ENCODE data around the gene CDYL.

CDYL gene

DNA sequence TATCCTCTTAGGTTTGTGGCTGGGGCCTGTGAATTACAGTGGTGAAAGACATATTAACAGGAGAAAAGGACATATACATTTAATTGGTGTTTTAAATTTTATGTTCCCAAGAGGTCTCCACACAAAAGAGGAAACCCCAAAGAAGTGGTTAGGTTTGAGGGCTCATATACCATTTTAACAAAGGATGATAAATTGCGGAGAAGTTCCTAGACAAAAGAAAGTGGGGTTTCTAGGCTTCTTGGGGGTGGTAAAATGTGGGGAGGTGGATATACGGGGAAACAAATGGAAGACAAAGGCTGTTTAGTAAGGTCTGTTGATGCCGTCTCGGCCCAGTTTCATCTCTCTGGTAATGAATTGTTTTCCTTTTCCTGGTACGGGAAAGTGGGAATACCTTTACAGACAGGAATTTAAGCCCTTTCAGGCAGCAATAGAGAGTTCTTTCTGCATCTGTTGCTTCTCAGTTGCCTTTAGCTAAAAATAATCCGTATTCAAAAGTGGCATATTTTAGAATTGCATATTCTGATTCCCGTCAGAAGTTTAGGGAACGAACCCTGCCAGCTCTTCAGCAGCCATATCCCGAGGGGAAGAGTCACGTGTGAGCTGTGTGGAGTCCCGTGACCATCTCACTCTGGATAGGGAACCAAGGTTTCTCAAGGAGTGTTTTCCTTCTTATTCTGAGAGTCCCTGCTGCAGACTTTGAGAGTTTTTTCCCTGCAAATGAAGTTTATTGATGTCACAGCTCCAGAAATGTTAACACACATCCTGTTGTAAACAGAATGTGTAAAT is 123.2 kb downstream of the CDYL start:
- no peak overlapping the region for H3K27ac ChIP-seq (ENCODE audit: low read depth, low read length)
- no peak overlapping the region for H3K4me3 ChIP-seq (ENCODE audit: low read length)
- no peaks in the 10 kb centered on the region for H3K27me3 ChIP-seq (ENCODE audit: control insufficient read depth, insufficient read depth, low read length)
- peaks cover 8% of the 10 kb centered on the region for H3K36me3 ChIP-seq (ENCODE audit: control insufficient read depth, insufficient read depth, low read length)
- no peak overlapping the region for H3K9ac ChIP-seq (ENCODE audit: low read length)
- H3K4me1 ChIP-seq (ENCODE audit: control insufficient read depth, insufficient read depth, low read length), result no peaks in the 10 kb centered on the region

- Histone ChIP-seq H3K27me3 (ENCODE audit: control insufficient read depth, insufficient read depth, low read length) (no peaks in the 10 kb centered on the region), H3K27ac (ENCODE audit: low read depth, low read length) (no peak overlapping the region), H3K36me3 (ENCODE audit: control insufficient read depth, insufficient read depth, low read length) (peaks cover 8% of the 10 kb centered on the region), H3K4me3 (ENCODE audit: low read length) (no peak overlapping the region), H3K9ac (ENCODE audit: low read length) (no peak overlapping the region), H3K4me1 (ENCODE audit: control insufficient read depth, insufficient read depth, low read length) (no peaks in the 10 kb centered on the region)
Observed at GRCh38 chr6:4901386-4902061, 125.3 kb downstream of the CDYL start.

DNA sequence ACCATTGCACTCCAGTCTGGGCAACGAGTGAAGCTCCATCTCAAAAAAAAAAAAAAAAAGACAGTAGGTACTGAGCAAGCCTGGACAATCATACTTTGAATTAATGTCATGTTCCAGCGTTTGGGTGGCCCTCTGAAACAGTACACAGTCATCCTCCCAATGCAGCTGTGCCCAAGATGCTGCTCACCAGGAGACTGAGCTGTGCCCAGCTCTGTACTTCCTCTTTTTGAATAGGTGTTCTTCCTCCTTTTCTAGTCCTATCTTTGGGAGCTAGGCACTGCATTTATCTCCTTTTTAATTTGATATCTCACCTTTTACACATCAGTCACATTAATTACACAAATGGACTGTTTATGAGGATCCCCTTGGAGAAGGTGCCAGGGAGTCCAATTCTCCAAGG is 126.2 kb downstream of the CDYL start:
- Histone ChIP-seq H3K27ac (ENCODE audit: low read depth, low read length) (no peak overlapping the region), H3K27me3 (ENCODE audit: control insufficient read depth, insufficient read depth, low read length) (no peaks in the 10 kb centered on the region), H3K4me3 (ENCODE audit: low read length) (no peak overlapping the region), H3K4me1 (ENCODE audit: control insufficient read depth, insufficient read depth, low read length) (no peaks in the 10 kb centered on the region), H3K9ac (ENCODE audit: low read length) (no peak overlapping the region), H3K36me3 (ENCODE audit: control insufficient read depth, insufficient read depth, low read length) (peaks cover 8% of the 10 kb centered on the region)

DNA sequence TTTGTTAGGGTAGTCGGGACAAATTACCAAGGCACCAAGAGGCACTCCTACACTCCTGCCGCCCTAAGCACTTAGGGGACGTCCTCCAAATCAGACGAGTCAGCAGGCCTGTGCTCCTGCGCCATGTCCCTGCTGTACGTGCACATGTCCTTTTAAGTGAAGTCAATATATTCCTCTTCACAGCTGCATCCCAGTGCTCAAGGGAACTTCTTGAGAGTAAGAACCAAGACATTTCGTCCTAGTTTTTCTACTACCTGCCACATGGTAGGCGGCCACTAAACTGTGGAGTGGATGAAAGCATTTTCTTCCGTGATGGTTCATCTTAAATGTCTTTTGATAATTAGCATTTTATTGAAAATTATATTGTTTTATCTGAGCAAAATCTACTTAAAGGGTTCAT is 126.9 kb downstream of the CDYL start:
- H3K4me1 ChIP-seq (ENCODE audit: control insufficient read depth, insufficient read depth, low read length), result no peaks in the 10 kb centered on the region

DNA sequence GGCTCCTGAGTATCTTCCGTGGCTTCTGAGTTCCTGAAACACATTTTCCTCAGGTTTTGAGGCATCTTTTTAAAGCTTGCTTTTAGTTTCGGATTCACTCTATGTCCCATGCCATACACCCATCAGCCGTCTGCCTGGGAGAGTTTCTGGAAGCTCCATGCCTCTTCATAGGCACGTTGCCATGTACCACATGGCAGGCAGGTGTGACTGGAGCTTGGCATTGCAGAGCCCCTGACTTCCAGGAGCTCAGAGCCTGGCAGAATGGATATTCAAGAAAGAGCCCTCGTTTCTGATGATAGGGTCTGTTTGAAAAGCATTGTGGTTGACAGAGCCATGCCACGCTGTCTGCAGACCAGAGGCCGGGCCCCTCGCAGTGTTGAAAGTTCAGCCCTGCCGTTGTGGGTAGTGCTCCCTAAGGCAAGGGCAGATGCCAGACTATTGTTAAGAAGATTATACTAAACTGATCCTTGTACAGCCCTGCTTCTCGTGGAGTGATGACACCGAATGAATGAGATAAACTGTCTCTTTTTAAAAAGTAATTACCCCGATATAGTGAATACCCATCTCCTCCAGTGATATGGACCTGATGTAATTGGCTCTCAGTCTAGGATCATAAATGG is 127.7 kb downstream of the CDYL start:
- Histone ChIP-seq H3K27me3 (ENCODE audit: control insufficient read depth, insufficient read depth, low read length) (no peaks in the 10 kb centered on the region), H3K4me1 (ENCODE audit: control insufficient read depth, insufficient read depth, low read length) (no peaks in the 10 kb centered on the region), H3K9ac (ENCODE audit: low read length) (no peak overlapping the region), H3K27ac (ENCODE audit: low read depth, low read length) (no peak overlapping the region), H3K36me3 (ENCODE audit: control insufficient read depth, insufficient read depth, low read length) (peaks cover 4% of the 10 kb centered on the region), H3K4me3 (ENCODE audit: low read length) (no peak overlapping the region)

More for the DNA sequence above, 126.9 kb downstream of the CDYL start:
- Histone ChIP-seq H3K36me3 (ENCODE audit: control insufficient read depth, insufficient read depth, low read length) (peaks cover 6% of the 10 kb centered on the region), H3K27ac (ENCODE audit: low read depth, low read length) (no peak overlapping the region), H3K27me3 (ENCODE audit: control insufficient read depth, insufficient read depth, low read length) (no peaks in the 10 kb centered on the region), H3K4me3 (ENCODE audit: low read length) (no peak overlapping the region), H3K9ac (ENCODE audit: low read length) (no peak overlapping the region)

GRCh38 chr6:4904461-4905025 is 128.3 kb downstream of the CDYL start:
- no peak overlapping the region for H3K27ac ChIP-seq (ENCODE audit: low read depth, low read length)
- H3K27me3 ChIP-seq (ENCODE audit: control insufficient read depth, insufficient read depth, low read length), result no peaks in the 10 kb centered on the region
- H3K36me3 ChIP-seq (ENCODE audit: control insufficient read depth, insufficient read depth, low read length), result peaks cover 2% of the 10 kb centered on the region
- no peaks in the 10 kb centered on the region for H3K4me1 ChIP-seq (ENCODE audit: control insufficient read depth, insufficient read depth, low read length)
- H3K4me3 ChIP-seq (ENCODE audit: low read length), result no peak overlapping the region
- no peak overlapping the region for H3K9ac ChIP-seq (ENCODE audit: low read length)

GRCh38 chr6:4905826-4906225 is 129.6 kb downstream of the CDYL start:
- no peaks in the 10 kb centered on the region for H3K4me1 ChIP-seq (ENCODE audit: control insufficient read depth, insufficient read depth, low read length)
- H3K9ac ChIP-seq (ENCODE audit: low read length), result no peak overlapping the region
- no peaks in the 10 kb centered on the region for H3K36me3 ChIP-seq (ENCODE audit: control insufficient read depth, insufficient read depth, low read length)
- H3K4me3 ChIP-seq (ENCODE audit: low read length), result no peak overlapping the region
- H3K27ac ChIP-seq (ENCODE audit: low read depth, low read length), result no peak overlapping the region
- H3K27me3 ChIP-seq (ENCODE audit: control insufficient read depth, insufficient read depth, low read length), result no peaks in the 10 kb centered on the region

DNA sequence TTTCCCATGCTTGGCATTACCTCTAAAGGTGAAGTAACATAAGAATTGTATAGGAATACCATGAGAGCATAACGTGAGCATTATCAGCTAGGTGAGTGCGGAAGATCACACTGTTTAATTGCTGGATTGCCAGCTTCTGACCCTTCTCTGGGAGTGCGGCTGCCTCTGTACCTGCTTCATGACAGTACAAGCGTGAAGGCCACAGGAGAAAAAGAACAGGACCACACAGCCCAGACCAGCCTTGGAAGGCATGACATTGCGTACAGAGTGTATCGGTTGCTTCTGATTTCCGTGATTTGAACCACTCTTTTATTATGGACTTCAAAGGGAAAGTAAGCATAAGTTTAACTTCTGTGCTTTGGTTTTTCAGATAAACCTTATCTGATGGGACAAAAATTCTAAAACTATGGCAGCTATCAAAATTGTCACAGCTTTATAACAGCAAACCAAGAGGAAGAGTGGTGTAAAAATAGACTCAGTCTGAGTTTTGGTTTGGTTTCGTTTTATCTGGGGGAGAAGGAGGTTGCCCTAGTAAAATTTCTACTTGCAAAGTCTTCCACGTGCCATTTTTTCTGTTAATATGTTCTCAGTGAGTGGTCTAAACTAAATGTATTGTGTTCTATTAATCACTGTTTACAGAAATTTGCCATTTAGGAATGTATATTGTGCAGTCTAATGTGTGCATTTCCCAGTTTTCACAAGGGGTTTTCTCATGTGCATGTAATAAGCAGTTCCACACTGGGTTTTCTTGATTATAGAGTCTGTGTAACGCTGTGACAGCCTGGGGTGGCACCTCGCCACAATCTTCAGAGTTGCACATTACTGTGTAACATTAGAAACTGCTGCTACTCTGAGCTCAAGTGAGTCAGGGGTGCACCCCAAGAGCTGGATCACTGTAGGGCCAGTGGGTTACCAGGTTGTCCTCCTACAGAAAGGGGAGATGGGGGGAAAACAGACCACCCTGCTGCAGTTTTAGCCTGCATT is 130.4 kb downstream of the CDYL start:
- H3K4me1 ChIP-seq (ENCODE audit: control insufficient read depth, insufficient read depth, low read length), result no peaks in the 10 kb centered on the region
- no peak overlapping the region for H3K27ac ChIP-seq (ENCODE audit: low read depth, low read length)

GRCh38 chr6:4907602-4908001 is 131.4 kb downstream of the CDYL start:
- H3K9ac ChIP-seq (ENCODE audit: low read length), result no peak overlapping the region
- H3K4me1 ChIP-seq (ENCODE audit: control insufficient read depth, insufficient read depth, low read length), result no peaks in the 10 kb centered on the region
- no peak overlapping the region for H3K27ac ChIP-seq (ENCODE audit: low read depth, low read length)
- H3K4me3 ChIP-seq (ENCODE audit: low read length), result no peak overlapping the region
- H3K27me3 ChIP-seq (ENCODE audit: control insufficient read depth, insufficient read depth, low read length), result no peaks in the 10 kb centered on the region
- no peaks in the 10 kb centered on the region for H3K36me3 ChIP-seq (ENCODE audit: control insufficient read depth, insufficient read depth, low read length)

More for the DNA sequence above, 130.4 kb downstream of the CDYL start:
- H3K27me3 ChIP-seq (ENCODE audit: control insufficient read depth, insufficient read depth, low read length), result no peaks in the 10 kb centered on the region
- H3K36me3 ChIP-seq (ENCODE audit: control insufficient read depth, insufficient read depth, low read length), result no peaks in the 10 kb centered on the region
- H3K9ac ChIP-seq (ENCODE audit: low read length), result no peak overlapping the region
- no peak overlapping the region for H3K4me3 ChIP-seq (ENCODE audit: low read length)

DNA sequence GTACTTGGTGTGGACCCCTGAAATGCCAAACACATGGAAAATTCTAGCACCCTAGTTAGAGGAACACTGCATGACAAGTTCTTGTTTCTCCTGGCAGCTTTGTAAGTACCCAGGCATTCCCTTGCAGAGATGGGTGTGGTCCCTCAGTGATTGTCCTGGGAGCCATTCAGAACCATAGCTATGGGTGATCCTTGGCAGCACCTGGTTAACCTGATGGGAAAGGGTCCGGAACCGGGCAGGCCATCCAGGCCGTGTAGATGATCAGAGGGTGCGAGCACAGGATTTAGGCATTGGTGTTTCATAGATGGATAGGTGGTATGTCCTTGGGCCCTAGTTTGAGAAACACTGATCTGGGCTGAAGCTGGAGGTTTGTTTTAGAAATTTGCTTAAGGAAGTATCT is 131.9 kb downstream of the CDYL start:
- H3K27me3 ChIP-seq (ENCODE audit: control insufficient read depth, insufficient read depth, low read length), result no peaks in the 10 kb centered on the region
- no peaks in the 10 kb centered on the region for H3K36me3 ChIP-seq (ENCODE audit: control insufficient read depth, insufficient read depth, low read length)
- no peak overlapping the region for H3K27ac ChIP-seq (ENCODE audit: low read depth, low read length)
- H3K4me1 ChIP-seq (ENCODE audit: control insufficient read depth, insufficient read depth, low read length), result no peaks in the 10 kb centered on the region
- H3K4me3 ChIP-seq (ENCODE audit: low read length), result no peak overlapping the region
- H3K9ac ChIP-seq (ENCODE audit: low read length), result no peak overlapping the region

GRCh38 chr6:4909063-4909706 is 133.0 kb downstream of the CDYL start:
- H3K27me3 ChIP-seq (ENCODE audit: control insufficient read depth, insufficient read depth, low read length), result no peaks in the 10 kb centered on the region
- H3K4me1 ChIP-seq (ENCODE audit: control insufficient read depth, insufficient read depth, low read length), result peaks cover 3% of the 10 kb centered on the region
- H3K27ac ChIP-seq (ENCODE audit: low read depth, low read length), result no peak overlapping the region
- no peaks in the 10 kb centered on the region for H3K36me3 ChIP-seq (ENCODE audit: control insufficient read depth, insufficient read depth, low read length)
- no peak overlapping the region for H3K9ac ChIP-seq (ENCODE audit: low read length)
- no peak overlapping the region for H3K4me3 ChIP-seq (ENCODE audit: low read length)
